GM19324 (cell line): ENCODE measurements around the gene BHLHE40.

Experiments
- ATAC-seq: cut with Tn5 transposase; IDR thresholded peaks from one replicate; pipeline ENCODE4 v1.9.1; 2021; ENCODE audit warnings: mild to moderate bottlenecking, moderate library complexity; ENCODE audit not compliant: unreplicated experiment, low FRiP score

BHLHE40 gene

DNA sequence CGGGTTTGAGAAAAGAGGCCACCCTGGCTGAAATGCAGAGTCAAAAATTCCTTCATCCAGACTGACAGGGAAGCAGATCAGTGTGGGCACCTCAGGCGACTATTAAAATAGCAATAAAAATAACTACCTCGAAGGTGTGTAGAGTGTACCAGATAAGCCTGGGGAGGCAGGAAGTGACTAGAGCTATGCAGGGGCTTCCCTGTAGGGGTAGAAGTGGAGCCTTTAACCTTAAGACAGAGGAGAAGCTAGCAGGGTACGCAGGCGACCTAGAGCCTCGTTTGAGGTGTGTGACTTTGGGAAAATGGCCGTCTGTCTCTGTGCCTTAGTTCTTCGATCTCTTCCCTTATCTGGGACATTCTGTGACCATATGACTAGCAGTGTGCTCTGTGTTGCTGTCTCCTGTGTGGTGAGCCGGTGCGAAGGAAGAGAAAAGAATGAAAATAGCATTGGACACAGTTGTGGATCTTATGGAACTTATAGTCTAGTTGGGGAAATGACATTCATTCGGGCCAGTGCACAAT is 17.6 kb downstream of the BHLHE40 start:
- ATAC-seq: no peak

DNA sequence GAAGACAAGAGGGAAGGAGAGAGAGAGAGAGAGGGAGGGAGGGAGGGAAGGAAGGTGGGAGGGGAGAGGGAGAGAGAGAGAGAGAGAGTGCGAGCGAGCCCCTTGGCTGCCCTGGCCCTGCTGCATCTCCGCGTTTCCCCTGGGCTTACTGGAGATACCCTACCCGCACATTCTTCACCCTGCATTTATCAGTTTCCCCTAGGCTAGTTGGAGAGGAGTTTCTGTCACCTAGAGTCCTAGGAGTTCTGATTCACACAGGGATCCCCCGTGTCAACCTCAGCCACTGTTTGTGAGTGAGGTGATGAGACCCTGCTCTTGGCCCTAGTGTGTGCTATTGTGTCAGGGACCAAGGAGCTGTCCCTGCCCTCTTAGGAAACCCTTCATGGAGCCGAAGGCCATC is 18.7 kb downstream of the BHLHE40 start:
- ATAC-seq: no peak

DNA sequence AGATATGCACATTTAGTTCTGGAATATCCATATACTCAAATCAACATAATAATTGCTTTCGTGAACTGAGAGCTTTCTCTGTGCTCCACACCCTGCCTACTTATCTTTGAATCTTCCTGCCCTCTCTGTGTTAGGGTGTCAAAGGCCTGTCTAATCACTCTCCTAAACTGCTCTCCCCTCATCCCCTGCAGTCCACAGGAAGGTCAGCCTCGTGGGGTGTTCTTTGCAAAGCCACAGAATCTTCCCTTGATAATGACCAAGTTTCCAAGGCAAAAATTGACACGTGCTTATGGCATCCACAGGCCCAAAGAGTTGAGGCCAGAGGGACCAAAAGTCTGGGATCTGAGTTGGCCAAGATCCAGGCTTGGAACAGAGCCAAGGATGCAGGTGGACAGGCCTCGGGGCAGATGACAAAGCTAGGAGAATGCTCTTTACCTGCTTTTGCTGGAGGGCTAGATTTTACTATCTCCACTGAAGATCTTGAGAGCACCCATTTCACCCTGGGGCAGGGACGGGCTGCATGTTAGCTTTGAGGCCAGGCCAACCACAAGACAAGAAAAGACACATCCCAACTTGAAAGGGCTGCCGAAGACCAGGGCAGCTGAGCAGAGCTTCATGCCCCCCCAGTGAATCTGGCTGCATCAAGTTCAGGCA is 20.4 kb downstream of the BHLHE40 start:
- ATAC-seq: no peak

DNA sequence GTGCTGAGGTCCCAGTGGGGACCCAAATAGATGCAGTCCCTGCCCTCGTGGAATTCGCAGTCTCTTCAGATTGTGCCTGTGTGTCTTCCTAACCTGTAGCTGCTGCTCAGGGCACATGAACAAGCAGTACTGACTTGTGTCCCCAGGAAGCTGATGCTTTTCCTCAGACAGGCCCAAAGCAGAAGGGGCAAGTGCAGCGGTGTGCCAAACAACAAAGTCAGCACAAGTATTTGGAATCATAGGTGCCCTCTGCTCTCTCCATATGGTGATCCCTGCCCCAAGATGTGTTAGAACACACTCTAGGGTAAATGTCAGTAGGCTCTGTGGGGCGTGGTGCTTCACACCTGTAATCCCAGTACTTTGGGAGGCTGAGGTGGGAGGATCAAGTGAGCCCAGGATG is 21.9 kb downstream of the BHLHE40 start:
- no peak for ATAC-seq

DNA sequence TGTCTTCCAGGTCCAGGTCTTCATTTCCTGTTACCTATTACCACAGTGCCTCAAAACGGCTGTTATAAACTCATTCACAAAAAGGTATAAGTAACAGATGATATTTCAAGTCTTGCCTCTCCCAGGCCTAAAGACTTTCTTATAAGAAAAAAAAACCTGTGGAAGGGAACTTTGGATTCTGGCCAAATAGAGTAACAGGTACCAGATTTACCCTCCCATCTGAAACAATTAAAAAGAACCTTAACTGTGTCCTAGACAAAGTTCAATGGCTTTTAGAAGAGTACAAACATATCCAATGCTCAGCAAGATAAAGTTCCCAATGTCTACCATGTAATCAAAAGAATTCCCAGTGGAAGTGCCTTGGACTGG is 22.6 kb downstream of the BHLHE40 start:
- no peak for ATAC-seq

DNA sequence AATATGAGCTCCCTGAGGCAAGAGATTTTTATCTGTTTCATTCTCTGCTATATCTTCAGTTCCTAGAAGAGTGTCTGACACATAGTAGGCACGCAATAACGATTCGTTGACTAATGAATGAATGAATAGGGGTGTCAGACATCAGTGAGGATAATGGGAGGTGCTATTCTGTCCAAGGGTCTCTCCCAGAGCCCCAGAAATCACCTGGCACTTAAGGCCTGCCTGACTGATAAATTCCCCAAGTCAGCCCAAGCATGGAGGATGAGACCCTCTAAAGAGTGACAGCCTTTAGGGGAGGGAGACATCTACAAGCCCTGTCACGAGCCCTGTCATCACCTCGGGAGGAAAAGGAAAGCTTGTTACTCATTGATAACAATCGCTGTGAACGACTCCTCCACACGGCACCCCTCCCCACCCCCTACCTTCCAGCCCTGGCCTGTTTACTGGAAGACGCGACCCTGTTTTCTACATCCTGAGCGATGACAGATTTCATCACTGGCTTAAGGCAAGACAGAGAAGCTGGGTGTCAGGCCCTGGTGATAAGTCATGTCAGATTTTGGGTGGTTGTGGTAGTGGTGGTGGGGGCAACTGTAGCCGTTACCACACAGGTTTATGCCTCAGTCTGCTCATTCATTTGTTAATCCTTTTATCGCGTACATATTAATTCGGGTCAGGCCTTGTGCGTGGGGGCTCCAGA is 23.1 kb downstream of the BHLHE40 start:
- ATAC-seq: no peak

DNA sequence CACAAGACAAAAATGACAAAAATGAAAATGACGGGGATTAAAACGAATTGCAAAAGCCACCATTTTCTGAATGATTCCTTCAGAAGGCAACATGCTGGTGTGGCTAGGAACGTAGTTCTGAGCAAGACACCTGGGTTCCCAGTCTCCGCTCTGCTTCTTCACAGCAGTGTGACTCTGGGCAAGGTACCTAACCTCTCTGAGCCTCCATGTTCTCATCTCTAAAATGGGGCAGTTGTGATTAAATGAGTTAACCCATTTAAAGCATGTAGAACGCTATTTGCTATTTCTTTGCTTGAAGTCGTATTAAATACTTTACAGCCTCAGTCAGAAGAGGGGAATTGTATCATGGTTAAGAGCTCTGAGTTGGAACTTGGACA is 23.6 kb downstream of the BHLHE40 start:
- ATAC-seq: no peak

DNA sequence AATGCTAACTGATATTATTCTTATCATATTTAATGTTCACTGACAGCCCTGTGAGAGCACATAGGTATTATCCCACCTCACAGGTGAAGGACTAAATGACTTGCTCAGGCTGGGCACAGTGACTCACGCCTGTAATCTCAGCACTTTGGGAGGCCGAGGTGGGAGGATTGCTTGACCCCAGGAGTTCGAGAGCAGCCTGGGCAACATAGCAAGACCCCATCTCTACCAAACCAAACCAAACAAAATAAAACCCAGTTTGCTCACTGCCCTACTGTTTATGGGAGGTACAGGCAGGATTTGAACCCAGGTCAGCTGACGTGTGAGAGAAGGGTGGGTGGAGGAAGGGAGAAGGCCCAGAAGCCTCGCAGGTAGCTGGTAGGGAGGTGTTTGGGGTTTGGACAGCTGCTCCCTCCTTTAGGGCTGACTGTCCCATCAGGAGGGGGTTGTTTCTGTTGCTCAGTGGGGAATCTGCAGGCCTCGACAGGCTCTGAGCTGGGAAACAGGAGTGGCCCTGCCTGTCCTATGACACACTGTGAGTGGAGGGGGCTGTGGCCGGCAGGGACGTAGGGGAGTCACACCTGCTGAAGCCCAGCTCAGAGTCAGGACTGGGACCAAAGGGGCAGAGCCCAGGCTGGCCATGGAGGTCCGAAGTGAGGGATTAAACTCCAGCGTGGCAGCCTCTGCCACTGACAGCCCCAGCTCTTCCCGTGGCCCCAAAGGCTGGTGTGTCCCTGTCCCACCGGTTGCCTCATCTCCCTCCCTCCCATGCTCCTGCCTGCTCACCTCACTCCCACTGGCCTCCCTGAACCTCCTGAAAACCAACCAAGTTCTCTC is 25.3 kb downstream of the BHLHE40 start:
- no peak for ATAC-seq

DNA sequence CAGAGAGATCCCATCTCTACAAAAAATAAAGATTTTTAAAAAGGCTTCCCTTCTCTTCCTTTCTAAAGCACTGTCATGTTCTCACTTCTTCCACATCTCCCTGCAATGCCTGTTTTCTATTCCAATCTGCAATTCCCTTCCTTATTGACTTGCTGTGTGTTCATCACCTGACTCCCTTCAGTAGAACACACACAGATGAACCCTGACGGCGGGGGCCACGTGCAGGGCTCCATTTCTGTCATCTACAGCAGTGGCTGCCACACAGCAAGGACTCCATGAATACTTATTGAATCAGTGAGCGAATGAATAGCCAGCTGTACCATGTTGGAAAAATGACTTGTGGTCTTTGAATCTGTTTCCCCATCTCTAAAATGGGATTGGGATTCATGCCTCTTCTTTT is 26.1 kb downstream of the BHLHE40 start:
- ATAC-seq: no peak

DNA sequence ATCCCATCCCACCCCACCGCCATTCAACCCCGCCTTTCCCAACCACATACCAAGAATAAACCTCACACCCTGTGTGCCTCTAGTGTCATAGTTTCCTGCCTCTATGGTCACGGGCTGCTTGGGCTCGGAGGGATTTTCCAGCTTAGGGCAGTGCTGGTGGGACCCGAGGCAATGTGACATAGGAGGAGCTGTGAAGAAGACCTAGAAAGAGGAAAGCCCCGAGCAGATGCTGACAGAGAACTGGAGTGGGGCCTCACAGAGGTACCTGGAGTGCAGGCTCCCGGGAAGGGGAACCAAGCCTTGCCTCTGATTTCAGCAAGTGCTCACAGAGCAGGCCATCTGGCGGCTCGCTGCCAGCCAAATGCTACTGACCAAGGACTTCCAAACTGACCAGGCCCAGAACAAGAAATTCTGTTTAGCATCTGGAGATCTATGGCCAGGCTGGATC is 27.5 kb downstream of the BHLHE40 start:
- ATAC-seq: peak; percentile 59

DNA sequence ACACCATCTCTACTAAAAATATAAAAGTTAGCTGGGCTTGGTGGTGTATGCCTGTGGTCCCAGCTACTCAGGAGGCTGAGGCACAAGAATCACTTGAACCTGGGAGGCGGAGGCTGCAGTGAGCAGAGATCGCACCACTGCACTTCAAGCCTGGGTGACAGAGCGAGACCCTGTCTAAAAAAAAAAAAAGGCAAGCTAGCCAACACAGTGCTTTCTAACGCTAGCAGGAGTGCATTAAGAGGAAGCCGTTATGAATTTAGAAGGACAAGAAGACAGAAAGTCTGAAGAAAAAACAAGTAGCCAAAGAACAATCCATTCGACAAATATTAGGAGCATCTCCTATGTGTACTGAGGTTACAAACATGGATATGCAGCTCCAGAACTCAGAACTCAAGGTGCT is 28.6 kb downstream of the BHLHE40 start:
- ATAC-seq: no peak

DNA sequence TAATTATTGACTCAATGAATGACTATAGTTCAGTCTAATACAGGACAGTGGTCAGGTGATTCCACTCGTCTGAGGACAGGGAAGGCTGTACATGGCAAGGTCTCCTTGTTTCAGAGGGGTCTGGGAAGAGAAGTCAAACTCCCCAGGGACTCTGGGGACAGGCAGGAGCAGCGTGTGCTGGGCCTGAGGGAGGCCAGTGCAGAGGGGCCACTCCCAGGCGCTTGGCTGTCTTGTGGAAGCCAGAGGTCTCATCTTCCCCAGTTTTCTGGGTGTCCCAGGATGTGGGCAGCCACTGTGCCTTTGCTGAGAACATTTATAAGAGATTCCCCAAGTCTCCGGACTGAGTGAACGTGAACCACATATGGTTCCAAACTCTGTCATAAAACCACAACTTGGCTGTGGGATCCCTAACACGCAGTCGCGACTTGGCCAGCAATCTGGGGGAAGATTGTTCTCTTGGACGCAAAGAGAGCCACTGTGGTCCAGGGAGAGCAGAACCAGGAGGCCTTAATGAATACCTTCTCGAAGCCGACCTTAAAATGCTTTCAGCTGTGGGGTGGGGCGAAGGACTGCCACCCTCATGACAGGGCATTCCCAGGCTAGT is 30.4 kb downstream of the BHLHE40 start:
- no peak for ATAC-seq

DNA sequence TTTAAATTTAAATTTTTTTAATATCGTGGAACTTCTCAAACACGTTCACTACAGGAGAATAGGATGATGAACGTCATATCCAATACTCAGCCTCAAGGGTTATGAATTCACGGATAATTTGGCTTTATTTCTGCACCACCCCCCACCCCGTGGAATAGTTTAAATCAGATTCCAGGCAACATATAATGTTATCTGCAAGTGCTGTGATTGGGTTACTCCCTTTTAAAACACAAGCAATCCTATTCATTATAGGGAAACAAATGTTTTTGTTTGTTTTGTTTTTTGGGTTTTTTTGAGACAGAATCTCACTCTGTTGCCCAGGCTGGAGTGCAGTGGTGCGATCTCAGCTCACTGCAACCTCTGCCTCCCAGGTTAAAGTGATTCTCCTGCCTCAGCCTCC is 30.9 kb downstream of the BHLHE40 start:
- no peak for ATAC-seq

DNA sequence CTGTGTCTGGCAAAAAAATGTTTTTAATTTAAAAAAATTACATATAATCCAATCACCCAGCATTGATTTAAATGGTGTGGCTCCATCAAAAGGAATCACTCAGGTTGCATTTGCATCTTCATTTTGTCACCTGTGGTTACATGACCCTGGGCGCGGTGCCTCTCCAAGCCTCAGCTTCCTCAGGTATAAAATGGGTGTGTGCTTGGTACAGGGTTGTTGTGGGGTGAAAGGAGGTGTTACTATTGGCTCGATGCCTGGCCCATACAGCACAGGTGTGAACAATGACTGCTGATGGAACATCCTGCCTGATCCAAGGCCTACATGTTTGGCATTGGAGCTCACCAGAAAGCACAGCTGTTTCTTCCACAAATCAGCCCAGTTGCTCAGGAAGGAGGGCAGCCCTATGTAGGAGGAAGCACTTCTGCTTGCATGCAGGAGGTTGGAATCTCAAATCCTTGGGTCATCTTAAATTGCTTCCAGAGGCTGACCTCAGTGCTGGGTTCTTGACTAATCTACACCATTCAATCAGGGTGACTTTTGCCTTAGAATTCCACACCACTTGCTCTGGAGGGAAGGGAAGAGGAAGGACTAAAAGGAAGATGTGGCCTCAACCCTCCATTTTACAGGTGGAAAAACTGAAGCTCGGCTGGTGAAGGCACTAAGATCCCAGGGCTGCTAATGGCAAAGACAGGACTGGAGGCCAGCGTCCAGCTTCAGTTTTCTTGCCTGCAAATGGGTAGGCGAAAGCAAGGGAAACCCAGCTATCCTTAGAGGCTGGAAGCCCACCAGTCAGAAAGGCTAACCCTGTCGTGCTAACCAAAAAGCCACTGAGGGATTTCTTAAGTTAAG is 31.7 kb downstream of the BHLHE40 start:
- no peak for ATAC-seq

DNA sequence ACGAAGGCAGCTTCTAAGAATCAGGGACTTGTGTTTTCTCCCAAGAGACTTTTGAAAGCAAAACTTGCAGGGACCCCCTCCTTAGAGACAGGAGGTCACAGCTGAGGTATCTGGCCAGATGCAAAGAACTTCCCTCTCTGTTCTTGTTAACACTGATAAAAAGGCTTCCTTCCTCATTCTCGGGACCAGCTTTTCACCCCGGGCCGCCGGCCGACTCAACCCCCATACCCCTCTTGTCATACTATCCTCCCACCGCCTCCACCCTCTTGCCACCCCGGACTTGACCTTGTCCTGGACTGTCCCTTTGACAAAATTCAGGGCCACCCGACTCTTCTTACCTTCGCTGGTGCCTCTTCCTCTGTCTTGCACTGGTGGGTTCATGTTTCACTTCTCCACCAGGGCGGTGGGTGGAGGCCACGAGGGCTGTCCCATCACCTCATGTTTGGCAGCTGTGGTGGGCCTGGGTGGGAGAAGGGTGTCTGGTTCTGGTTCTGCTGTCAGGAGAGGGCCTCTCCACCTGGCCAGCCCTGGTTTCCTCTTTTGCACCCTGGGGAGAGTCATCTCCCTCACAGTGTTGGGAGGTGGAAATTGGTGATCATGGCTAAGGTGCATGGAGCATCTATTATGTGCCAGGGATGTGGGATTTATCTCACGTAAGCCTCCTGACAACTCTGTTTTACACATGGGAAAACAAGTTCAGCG is 32.5 kb downstream of the BHLHE40 start:
- ATAC-seq: peak; percentile 59

DNA sequence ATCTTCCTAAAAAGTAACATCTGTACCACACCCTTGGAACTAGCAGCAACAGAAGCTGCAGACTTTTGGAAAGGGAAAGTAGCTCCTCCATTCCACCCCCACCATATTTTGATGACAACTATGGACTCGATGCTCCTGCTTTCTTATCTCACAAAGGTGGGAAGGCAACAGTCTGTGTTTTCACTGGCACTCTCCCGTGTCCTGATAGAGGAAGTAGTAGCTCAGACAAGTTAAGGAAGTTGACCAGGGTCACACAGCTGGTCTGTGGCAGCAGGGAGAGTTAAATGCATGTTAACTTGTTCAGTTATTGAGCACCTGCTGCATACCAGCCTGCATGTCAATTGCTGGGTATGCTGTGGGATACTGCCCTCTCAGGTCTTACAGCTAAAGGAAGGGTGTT is 33.1 kb downstream of the BHLHE40 start:
- no peak for ATAC-seq

DNA sequence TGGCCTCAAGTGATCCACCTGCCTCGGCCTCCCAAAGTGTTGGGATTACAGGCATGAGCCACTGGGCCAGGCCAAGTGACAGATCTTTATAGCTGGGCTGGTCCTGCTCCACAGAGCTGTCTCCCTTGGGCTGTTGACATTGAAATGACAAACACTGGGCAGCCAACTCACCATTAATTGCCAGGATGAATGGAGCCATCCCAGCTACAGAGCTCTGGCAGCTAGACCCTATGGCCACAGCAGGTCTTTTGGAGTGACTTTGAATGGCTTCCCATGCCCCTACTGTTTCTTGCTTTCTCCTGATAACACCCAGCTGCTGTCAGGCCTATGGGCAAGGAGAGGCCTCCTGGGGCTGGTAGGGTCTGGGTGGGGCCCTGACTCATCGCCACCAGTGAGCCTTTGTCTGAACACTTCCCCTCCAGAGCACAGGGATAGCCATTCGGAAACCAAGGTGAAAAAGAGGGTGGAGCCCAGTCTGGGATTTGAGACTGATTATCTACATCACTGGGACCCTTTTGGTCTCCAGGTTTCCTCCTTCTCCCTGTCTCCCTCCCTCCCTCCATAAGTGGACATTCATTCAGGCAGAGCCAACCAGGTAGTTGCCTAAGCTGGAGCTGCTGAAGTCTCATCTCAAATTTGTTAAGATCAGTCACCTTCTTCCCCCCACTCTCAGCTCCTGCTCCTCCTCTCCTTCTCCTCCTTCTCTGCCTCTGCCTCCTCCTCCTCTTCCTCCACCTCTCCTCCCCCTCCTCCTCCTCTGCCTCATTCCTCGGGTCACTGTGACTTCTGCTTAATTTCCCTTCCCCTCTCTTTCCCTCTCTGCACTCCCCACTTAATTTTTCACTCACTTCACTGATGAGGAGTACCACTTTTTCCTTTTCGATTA is 34.0 kb downstream of the BHLHE40 start:
- ATAC-seq: no peak

DNA sequence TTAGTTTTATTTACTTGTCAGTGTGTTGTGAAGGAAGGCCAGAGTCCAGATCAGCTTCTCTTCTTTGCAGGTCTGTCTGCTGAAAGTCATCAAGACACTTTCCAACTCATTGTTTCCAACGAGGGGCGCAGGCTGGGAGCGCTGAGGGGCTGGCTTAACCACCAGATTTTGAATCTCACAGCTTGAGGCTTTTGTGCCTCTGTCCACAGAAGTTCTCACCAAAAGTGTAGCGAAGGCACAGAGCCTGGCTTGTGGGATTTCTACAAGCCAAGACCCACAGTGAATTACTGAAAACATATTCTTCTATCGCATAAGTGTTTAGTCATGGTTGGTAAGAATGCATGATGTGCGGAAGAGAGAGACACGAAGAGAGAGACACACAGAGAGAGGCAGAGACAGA is 35.2 kb downstream of the BHLHE40 start:
- ATAC-seq: no peak

DNA sequence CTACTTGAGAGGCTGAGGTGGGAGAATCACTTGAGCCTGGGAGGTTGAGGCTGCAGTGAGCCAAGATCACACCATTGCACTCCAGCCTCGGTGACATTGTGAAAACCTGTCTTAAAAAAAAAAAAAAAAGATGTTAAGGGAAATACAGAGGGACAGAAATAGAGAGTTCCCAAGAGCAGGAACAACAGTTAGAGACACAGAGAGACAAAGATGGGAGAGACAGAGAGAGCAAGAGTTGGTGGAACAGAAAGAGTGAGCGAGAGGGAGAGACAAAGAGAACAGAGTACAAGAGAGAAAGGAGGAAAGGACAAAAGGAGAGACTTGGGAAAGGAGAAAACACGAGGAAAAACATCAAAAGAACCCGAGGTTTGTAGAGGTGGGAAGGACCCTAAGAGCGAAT is 35.8 kb downstream of the BHLHE40 start:
- no peak for ATAC-seq
